GM21447 (cell line): ENCODE results near the gene PRKN.

Experiments used
- ATAC-seq: cut with Tn5 transposase; IDR thresholded peaks from one replicate; pipeline ENCODE4 v1.9.1; 2021; ENCODE audit not compliant: unreplicated experiment

The PRKN gene

GRCh38 chr6:162082520-162082919 is 645.0 kb downstream of the PRKN start:
- no peak for ATAC-seq

DNA sequence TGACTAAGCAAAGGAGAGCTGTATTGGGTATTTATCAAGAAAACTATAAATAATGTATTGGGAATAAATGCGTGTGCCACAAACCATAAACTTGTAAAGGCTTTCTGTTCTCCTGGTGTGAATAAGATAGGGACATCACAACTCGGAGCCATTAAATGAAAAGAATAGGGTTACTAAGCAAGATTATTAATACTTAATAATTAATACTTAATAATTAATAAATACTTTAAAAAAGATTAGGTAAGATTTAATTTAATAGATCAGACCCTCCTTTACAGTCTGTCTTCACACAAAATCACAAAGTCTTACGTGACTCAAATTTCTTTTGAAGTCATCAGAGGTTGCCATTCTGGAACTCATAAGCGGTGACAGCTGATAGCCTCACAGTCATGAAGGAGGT is 648.9 kb downstream of the PRKN start:
- no peak for ATAC-seq

GRCh38 chr6:162078126-162078525 is 649.4 kb downstream of the PRKN start:
- ATAC-seq, result no peak

- ATAC-seq, result no peak
These were observed 650.8 kb downstream of the PRKN start for GRCh38 chr6:162076816-162077215.

- ATAC-seq, result no peak
These were observed 652.8 kb downstream of the PRKN start for GRCh38 chr6:162074641-162075275.

GRCh38 chr6:162070639-162071038 is 656.9 kb downstream of the PRKN start:
- no peak for ATAC-seq

GRCh38 chr6:162069995-162070394 is 657.6 kb downstream of the PRKN start:
- ATAC-seq, result no peak

DNA sequence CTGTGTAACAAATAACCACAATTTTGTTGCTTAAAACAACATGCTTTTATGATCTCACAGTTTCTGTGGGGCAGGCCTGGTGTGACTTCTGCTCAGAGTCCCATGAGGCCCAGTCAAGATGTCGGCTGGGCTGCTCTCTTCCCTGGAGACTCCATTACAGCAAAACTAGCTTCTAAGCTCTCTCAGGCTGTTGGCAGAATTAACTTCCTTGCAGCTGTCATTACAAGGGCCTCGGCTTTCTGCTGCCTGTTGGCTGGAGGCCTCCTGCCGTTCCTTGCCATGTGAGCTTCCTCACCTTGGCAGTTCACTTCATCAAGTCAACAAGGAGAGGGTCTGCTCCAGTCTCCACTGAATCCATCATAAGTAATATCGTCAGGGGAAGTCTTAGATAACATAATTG is 659.2 kb downstream of the PRKN start:
- ATAC-seq, result no peak

- ATAC-seq, result no peak
These were observed 663.9 kb downstream of the PRKN start for GRCh38 chr6:162063666-162064065.

GRCh38 chr6:162058281-162058875 is 669.2 kb downstream of the PRKN start:
- ATAC-seq, result no peak

DNA sequence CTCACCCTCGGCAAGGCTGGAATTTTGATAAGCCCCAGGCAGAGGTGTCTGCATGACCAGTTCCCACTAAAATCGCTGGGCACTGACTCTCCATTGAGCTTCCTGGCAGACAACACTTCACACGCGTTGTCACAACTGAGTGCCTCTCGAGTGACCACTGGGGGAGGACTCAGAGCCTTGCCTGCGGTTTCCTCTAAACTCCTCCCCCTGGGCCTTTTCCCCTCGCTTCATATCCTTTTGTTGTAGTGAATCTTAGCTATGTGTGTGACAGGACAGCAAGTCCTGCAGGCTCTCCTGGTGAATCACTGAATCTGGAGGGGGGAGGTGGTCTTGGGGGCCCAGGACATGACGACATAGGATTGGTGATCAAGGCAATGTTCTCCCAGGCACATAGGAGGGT is 670.8 kb downstream of the PRKN start:
- ATAC-seq, result no peak

DNA sequence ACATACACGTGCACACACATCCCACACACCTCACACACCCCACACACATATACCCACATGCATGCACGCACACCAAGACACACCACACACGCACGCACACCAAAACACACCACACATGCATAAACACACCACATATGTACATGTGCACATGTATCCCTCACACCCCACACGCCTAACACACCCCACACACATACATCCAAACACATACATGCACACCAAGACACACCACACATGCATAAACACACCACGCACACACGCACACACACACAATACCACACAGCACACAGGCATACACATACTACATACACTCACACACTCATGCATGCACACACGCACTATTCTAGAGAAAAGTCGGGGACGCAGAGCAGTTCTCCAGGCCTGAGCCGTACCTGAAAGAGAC is 671.5 kb downstream of the PRKN start:
- no peak for ATAC-seq

DNA sequence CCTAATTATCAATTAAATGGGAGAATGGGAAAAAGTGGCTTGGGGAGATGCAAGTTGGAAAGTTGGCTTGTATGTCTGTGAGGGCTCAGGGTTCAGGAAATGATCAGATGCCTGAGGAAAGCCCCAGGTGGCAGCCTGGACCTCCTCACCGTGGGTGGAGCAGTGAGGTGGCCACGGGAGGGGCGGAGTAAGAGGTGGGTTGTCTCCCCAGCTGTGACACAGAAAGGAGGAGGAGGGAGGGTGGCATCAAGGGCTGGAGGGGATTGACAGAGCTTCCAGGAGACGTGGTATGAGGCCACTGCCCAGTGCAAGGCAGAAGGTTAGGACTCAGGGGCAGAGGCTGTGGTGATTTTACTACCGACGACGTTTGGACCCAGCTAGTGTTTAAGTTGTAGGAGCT is 672.2 kb downstream of the PRKN start:
- no peak for ATAC-seq

DNA sequence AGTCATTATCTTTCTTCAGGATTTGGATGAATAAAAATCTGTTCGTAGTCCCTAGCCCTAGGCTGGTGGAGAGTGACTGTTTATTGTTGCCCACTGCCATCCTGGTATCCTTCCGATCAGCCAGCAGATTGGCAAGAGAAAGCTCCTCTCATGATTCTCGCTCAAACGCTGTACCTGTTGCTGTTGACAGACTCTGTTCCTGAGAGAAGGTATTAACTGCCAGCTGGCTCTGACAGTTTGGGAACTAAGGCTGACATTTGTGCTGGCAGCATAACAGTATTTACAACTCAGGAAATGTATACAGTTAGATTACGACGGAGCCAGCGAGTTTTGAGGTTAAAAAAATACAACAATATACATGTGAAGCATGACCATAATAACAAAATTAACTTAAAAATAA is 674.5 kb downstream of the PRKN start:
- no peak for ATAC-seq

GRCh38 chr6:162050579-162050978 is 677.0 kb downstream of the PRKN start:
- ATAC-seq, result no peak

DNA sequence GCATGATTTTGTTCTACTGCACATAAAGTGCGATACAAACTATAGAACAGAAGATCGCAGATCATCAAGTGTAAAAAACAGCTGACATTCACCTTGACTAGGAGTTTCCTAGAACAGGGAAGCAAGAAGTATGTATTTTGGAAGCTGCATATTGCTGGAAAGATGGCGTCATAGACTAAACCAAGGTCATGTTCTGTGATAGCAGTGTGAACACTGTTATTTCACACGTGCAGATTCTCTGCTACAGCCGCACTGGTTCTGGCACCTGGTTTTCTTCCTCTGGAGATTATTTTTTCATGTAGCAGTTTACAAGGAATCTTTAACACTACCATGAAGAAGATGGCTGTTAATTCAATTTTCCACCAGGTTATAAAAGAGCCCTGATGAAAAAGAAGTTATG is 681.2 kb downstream of the PRKN start:
- ATAC-seq, result no peak

DNA sequence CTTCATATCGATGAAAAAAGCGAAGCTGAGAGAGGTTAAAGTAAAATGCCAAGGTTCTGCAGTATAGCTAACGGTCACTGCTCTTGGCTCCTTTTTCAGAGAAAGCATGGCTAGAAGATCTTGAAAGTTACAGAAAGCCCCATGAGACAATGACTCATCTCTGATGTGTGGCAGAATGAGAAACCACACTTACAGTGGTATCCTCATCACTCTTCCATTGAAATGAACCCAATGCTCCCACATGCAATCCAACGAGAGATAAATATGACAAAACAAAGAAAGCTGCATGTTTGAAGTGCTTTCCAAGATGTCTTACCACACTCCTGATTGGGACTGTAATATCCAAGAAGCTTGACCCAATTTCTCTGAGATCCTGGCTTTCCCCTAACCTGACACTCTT is 694.9 kb downstream of the PRKN start:
- no peak for ATAC-seq

DNA sequence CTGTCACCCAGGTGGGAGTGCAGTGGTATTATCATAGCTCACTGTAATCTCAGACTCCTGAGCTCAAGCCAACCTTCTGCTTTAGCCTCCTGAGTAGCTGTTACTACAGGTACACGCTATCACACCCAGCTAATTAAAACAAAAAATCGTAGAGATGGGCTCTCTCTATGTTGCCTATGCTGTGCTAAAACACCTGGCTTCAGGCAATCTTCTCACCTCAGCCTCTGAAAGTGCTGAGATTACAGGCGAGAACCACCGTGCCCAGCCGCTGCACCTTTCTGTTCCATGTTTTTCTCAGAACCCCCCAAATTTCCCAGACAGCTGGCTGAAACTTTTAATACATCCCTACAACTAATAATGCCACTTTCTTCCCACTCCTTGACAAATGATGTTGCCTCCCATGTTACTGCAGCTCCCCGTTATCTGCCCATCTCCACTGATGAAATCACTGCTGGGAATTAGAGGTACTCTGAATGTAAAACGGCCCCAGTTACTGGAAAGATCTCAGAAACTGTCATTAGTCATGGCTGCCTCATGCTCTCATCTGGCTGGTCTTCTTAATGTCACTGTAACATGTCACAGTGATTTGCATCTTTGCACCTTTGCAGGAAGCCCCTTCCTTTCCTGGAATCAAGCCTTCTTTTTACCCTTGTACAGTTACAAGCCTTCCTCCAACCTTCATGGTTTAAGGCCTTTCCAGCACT is 697.5 kb downstream of the PRKN start:
- no peak for ATAC-seq

DNA sequence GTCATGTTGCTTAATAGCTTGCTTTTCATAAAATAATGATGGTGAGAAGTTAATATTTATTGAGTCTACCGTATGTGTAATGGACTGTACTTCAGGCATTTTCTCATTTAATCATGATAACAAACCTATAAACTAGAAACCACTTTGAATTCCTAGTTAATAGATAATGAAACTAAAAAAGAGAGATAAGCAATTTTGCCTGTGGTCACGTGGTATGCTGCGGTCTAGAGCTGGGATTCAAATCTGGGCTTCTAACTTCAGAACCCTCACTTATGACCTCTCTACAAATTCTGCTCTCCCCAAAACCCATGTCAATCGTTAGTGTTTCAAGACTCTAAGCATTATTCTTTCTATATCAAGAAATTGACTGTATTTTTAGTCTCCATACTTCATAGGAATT is 700.7 kb downstream of the PRKN start:
- ATAC-seq, result no peak

GRCh38 chr6:162026031-162026430 is 701.5 kb downstream of the PRKN start:
- ATAC-seq, result no peak

DNA sequence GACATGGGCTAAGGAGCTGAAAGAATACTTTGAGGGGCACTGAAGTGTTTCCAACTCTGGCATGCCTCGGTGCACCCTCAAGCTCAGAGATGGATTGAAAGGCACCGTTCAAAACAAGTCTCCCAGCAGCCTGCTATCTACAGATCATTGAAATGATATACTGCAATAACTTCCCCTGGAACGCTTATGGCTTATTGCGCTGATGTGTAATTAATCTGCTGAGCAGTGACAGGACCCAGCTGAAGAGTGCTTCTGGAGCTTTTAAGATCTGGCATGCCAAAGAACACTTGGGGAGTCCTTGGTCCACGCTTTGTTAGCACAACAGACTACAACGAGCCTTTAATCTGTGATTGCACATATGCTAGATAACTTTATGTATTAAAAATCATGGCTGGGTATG is 708.2 kb downstream of the PRKN start:
- ATAC-seq, result no peak

DNA sequence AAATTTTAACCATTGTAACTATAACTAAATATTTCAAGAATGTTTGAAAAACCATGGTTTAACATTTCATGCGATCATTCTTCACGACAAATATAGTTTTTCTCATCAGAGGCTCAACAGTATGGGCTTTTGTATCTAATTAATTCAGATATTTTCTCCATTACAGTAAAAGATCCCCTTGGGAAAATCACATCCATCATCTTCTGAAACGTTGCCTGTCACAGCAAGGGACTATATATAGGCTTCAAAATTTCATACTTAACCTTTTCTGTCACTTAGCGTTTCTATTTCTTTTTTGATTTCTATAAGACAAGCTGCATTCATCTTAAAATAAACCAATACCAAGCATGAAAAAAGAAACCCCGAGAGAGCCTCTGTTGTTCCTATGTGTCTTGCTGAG is 710.0 kb downstream of the PRKN start:
- no peak for ATAC-seq
